NCI-H510A (cell line): ENCODE results near the gene NREP.

ENCODE experiments used
- DNase-seq: peaks from one replicate; lab custom pipeline; 2025; lab: John Stamatoyannopoulos, UW

NREP gene

GRCh38 chr5:111756581-111757354 lies at the start of gene NREP:
Gene NREP, minus strand, starts transcription at chr5:111757194. Its CDS starts 1,422 bp downstream, at chr5:111755772.
- peak; percentile 14 for DNase-seq

- no peak for DNase-seq
These were observed 49.8 kb upstream of the NREP start for GRCh38 chr5:111806753-111807152.

- no peak for DNase-seq
These were observed 49.2 kb upstream of the NREP start for GRCh38 chr5:111806156-111806555.

GRCh38 chr5:111805071-111805470 lies 48.1 kb upstream of the NREP start:
- no peak for DNase-seq

- DNase-seq: no peak
These were observed 43.4 kb upstream of the NREP start for GRCh38 chr5:111800351-111800750.

- DNase-seq: no peak
These were observed 38.1 kb upstream of the NREP start for GRCh38 chr5:111795142-111795541.

GRCh38 chr5:111792471-111793058 lies 35.6 kb upstream of the NREP start:
- no peak for DNase-seq

- DNase-seq: no peak
These were observed 33.3 kb upstream of the NREP start for GRCh38 chr5:111790295-111790694.

- no peak for DNase-seq
These were observed 30.0 kb upstream of the NREP start for GRCh38 chr5:111787006-111787405.

GRCh38 chr5:111784491-111785181 lies 27.6 kb upstream of the NREP start:
- DNase-seq: no peak

- DNase-seq: no peak
These were observed 26.5 kb upstream of the NREP start for GRCh38 chr5:111783537-111783936.

GRCh38 chr5:111782216-111782615 lies 25.2 kb upstream of the NREP start:
- DNase-seq: no peak

GRCh38 chr5:111781200-111781599 lies 24.2 kb upstream of the NREP start:
- no peak for DNase-seq

- no peak for DNase-seq
These were observed 22.9 kb upstream of the NREP start for GRCh38 chr5:111779922-111780292.

- no peak for DNase-seq
These were observed 22.4 kb upstream of the NREP start for GRCh38 chr5:111779260-111779921.

GRCh38 chr5:111776913-111777781 lies 20.2 kb upstream of the NREP start:
- no peak for DNase-seq

GRCh38 chr5:111775224-111775623 lies 18.2 kb upstream of the NREP start:
- no peak for DNase-seq

- DNase-seq: no peak
These were observed 17.5 kb upstream of the NREP start for GRCh38 chr5:111774525-111774924.

GRCh38 chr5:111772456-111773122 lies 15.6 kb upstream of the NREP start:
- no peak for DNase-seq

GRCh38 chr5:111769541-111769940 lies 12.5 kb upstream of the NREP start:
- no peak for DNase-seq
